SH-SY5Y (cell line): ENCODE results near the gene SYK.

Source experiments
- GATA2 ChIP-seq: IDR thresholded peaks from 2 replicates; pipeline ENCODE4 v1.6.1; 2011; ENCODE audit warnings: mild to moderate bottlenecking, low read depth, low read length
- GATA3 ChIP-seq: IDR thresholded peaks from 2 replicates; pipeline ENCODE4 v1.6.1; 2011; ENCODE audit warnings: low read depth, mild to moderate bottlenecking, low read length, moderate library complexity

DNA sequence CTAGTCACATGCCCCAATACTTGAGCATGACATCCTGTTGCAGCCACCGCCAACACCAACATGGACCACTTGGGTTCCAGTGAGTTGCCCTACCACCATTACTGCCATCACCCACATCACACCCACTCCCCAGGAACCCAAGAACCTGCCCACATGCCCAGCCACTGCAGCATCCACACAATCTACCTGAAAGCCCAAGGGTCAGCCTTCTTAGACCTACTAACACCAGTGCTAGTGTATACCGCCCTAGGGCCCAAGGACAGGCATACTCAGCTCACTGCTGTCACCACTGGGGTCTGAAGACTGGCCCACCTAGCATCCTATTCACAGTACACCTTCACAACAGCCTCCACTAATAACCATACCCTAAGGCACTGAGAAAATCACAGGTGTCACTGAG is 82.0 kb downstream of the SYK start:
- TF ChIP-seq GATA2 = no peak
- no peak for TF ChIP-seq GATA3
